ENCODE results near the gene COL27A1. TPM values are rescaled to one million over a fixed set of nuclear protein-coding genes. Genes with fewer than 3 reads are reported as not detected.
"Not testable (repeated sequence)": the region's sequence is repeated elsewhere in the genome, so short reads cannot be mapped to it uniquely, and the experiment has no call there.

Gene COL27A1
- total RNA-seq, 4 donors from 2014 or later = 2.1 to 9.0 (median 3.8) TPM

DNA sequence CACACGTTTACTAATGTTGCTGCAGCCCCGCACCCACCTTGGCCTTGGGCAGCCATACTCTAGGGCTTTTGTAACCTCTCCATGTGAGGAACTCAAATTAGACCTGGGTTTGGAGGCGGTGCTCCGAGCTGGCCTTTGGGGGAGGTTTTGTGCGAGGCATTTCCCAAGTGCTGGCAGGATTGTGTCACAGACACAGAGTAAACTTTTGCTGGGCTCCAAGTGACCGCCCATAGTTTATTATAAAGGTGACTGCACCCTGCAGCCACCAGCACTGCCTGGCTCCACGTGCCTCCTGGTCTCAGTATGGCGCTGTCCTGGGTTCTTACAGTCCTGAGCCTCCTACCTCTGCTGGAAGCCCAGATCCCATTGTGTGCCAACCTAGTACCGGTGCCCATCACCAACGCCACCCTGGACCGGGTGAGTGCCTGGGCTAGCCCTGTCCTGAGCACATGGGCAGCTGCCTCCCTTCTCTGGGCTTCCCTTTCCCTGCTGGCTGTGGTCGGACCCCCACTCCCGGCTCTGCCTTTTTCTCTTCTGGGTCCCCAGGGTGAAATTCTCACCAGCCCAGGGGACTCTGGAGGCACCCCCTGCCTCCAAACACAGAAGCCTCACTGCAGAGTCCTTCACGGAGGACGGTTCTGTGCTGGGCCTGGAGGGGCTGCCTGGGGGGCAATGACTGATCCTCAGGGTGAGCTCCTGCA is 167.6 kb downstream of the COL27A1 start, which contains the start of gene ORM1:
Gene ORM1 (plus strand): TSS at position 268 of the 701 bp plus-strand sequence. CDS start 36 bp downstream, at position 304.
- H3K4me1 ChIP-seq; H3K36me3 ChIP-seq; DNase-seq; H3K27me3 ChIP-seq; H3K27ac ChIP-seq; intact Hi-C loops (cut with DNase I; ENCODE audit: low total_unique reads); H3K4me3 ChIP-seq; H3K9me3 ChIP-seq; in situ Hi-C loops (cut with MboI; ENCODE audit: low pct_ligation_motif_present in 1 of 4, low pct_unique_long_range_greater_than_20kb in 1 of 4, low sequenced_read_pairs in 3 of 4): not testable (repeated sequence)
- 82% methylated on average over 5 of the region's 15 CpGs; no CpG with 5 or more reads in 1 of the 2 donors for WGBS, 2 donors (ENCODE audit: low coverage in 1 of 2)

DNA sequence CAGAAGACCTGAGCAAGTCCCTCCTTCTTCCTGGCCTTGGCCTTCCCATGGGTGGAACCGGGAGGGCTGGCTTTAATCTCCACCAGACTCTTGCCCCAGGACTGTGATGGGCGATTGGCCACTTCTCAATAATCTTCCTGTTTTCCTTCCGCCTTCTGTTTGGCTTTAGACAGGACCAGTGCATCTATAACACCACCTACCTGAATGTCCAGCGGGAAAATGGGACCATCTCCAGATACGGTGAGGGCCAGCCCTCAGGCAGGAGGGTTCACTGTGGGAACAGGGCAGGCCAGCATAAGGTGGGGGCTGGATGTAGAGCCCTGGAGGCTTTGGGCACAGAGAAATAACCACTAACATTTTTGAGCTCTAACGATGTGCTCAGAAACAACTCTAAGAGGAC is 168.5 kb downstream of the COL27A1 start:
- H3K36me3 ChIP-seq; H3K9me3 ChIP-seq; DNase-seq; H3K4me1 ChIP-seq; H3K4me3 ChIP-seq; H3K27me3 ChIP-seq; intact Hi-C loops (cut with DNase I; ENCODE audit: low total_unique reads); in situ Hi-C loops (cut with MboI; ENCODE audit: low pct_ligation_motif_present in 1 of 4, low pct_unique_long_range_greater_than_20kb in 1 of 4, low sequenced_read_pairs in 3 of 4); H3K27ac ChIP-seq: not testable (repeated sequence)
- WGBS, 2 donors (ENCODE audit: low coverage in 1 of 2) = 66 to 74% methylated on average over 4 to 6 of the region's 6 CpGs

GRCh38 chr9:114324492-114324891 is 169.2 kb downstream of the COL27A1 start:
- Histone ChIP-seq H3K27ac (no peak overlapping the region), H3K4me3 (no peak overlapping the region), H3K36me3 (no peaks in the 10 kb centered on the region), H3K4me1 (no peaks in the 10 kb centered on the region), H3K9me3 (no peaks in the 10 kb centered on the region), H3K27me3 (no peaks in the 10 kb centered on the region)
- 93% methylated on average over 7 of the region's 8 CpGs; no CpG with 5 or more reads in 1 of the 2 donors for WGBS, 2 donors (ENCODE audit: low coverage in 1 of 2)
- in situ Hi-C loops (cut with MboI; ENCODE audit: low pct_ligation_motif_present in 1 of 4, low pct_unique_long_range_greater_than_20kb in 1 of 4, low sequenced_read_pairs in 3 of 4) (no loop called here), intact Hi-C loops (cut with DNase I; ENCODE audit: low total_unique reads) (no loop called here)
- TF ChIP-seq EP300 (IDR thresholded peaks at IDR 0.05; ENCODE audit: low read depth) (no peak), POLR2A (IDR thresholded peaks at IDR 0.05) (no peak), CTCF (IDR thresholded peaks at IDR 0.05) (no peak), POLR2AphosphoS5 (IDR thresholded peaks at IDR 0.05) (no peak)
- no peak for DNase-seq

- H3K4me3 ChIP-seq; intact Hi-C loops (cut with DNase I; ENCODE audit: low total_unique reads); H3K9me3 ChIP-seq; H3K27ac ChIP-seq; H3K36me3 ChIP-seq; in situ Hi-C loops (cut with MboI; ENCODE audit: low pct_ligation_motif_present in 1 of 4, low pct_unique_long_range_greater_than_20kb in 1 of 4, low sequenced_read_pairs in 3 of 4); DNase-seq; H3K27me3 ChIP-seq; H3K4me1 ChIP-seq: not testable (repeated sequence)
- WGBS, 2 donors (ENCODE audit: low coverage in 1 of 2) = 83% methylated on average over 9 of the region's 9 CpGs; no CpG with 5 or more reads in 1 of the 2 donors
These were observed 169.6 kb downstream of the COL27A1 start for GRCh38 chr9:114324965-114325364.

DNA sequence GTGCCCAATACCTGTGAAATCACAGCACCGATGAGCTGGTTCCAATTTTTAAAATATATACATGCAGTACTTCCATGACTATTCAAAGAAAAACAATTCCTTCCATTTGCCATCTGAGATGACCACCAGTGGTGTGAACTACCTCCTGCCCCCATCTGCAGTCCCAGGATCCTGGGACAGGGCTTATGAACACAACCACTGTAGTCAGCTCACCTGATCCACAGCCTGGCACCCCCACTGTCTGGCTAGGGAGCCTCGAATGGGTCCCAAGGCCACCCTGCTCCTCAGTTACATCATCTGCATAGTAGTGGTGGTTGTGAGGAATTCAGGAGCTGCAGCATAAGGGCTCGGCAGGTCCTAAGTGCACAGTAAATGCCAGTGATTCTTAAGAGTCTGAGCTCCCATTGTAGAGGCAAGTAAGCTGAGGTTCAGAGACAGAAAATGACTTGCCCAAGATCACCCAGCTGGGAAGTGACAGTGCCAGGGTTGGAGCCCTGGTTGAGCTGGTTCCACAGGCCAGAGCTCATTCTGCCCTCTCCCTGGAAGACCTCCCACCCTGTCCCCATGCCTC is 170.4 kb downstream of the COL27A1 start:
- H3K4me3 ChIP-seq; DNase-seq; H3K36me3 ChIP-seq; H3K4me1 ChIP-seq; H3K27me3 ChIP-seq; H3K9me3 ChIP-seq; intact Hi-C loops (cut with DNase I; ENCODE audit: low total_unique reads); in situ Hi-C loops (cut with MboI; ENCODE audit: low pct_ligation_motif_present in 1 of 4, low pct_unique_long_range_greater_than_20kb in 1 of 4, low sequenced_read_pairs in 3 of 4); H3K27ac ChIP-seq: not testable (repeated sequence)
- WGBS, 2 donors (ENCODE audit: low coverage in 1 of 2) = 90% methylated on average over 3 of the region's 3 CpGs; no CpG with 5 or more reads in 1 of the 2 donors

GRCh38 chr9:114327749-114328148 is 172.4 kb downstream of the COL27A1 start:
- 93% methylated on average over 8 of the region's 8 CpGs; no CpG with 5 or more reads in 1 of the 2 donors for WGBS, 2 donors (ENCODE audit: low coverage in 1 of 2)
- no peak for DNase-seq
- no peaks in the 10 kb centered on the region for H3K36me3 ChIP-seq
- H3K27ac ChIP-seq = no peak overlapping the region
- intact Hi-C loops (cut with DNase I; ENCODE audit: low total_unique reads) (no loop called here), in situ Hi-C loops (cut with MboI; ENCODE audit: low pct_ligation_motif_present in 1 of 4, low pct_unique_long_range_greater_than_20kb in 1 of 4, low sequenced_read_pairs in 3 of 4) (no loop called here)
- H3K4me1 ChIP-seq = no peaks in the 10 kb centered on the region
- H3K27me3 ChIP-seq = no peaks in the 10 kb centered on the region
- H3K9me3 ChIP-seq = no peaks in the 10 kb centered on the region
- H3K4me3 ChIP-seq = no peak overlapping the region
- no peak for TF ChIP-seq POLR2AphosphoS5 (IDR thresholded peaks at IDR 0.05)
- TF ChIP-seq EP300 (IDR thresholded peaks at IDR 0.05; ENCODE audit: low read depth) = no peak
- TF ChIP-seq CTCF (IDR thresholded peaks at IDR 0.05) = no peak
- no peak for TF ChIP-seq POLR2A (IDR thresholded peaks at IDR 0.05)

- DNase-seq; H3K4me1 ChIP-seq; H3K4me3 ChIP-seq; H3K27me3 ChIP-seq; H3K36me3 ChIP-seq; H3K27ac ChIP-seq; H3K9me3 ChIP-seq; in situ Hi-C loops (cut with MboI; ENCODE audit: low pct_ligation_motif_present in 1 of 4, low pct_unique_long_range_greater_than_20kb in 1 of 4, low sequenced_read_pairs in 3 of 4); intact Hi-C loops (cut with DNase I; ENCODE audit: low total_unique reads): not testable (repeated sequence)
- WGBS, 2 donors (ENCODE audit: low coverage in 1 of 2) = 33 to 79% methylated on average over 2 to 10 of the region's 10 CpGs
These were observed 173.1 kb downstream of the COL27A1 start for GRCh38 chr9:114328357-114328820.

DNA sequence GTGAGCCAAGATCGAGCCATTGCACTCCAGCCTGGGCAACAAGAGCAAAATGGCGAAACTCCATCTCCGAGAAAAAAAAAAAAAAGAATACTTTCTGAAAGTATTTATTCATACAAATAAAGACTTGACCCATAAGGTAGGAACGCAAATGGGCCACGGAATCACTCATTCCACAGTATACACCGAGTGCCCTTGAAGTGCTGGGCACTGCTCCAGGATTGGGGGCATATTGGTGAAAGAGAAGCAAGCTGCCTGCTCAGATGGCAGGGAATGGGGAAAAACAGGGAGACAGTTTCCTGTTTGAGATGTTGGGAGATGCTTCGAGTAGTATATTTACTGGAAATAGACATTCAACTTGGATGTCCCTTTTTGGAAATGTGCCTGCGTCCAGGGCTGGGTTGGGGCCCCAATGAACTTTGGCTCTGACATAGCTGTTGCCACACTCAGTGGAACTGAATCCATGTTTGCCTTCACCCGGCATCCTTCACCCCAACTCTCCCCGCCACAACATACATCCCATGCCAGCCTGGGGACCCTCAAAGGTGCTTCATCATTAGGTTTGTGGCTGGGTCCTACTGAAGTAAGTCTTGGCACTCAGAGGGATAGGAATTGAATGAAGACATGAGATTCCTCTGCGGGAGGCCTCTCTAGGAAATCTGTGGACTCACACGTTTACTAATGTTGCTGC is 173.7 kb downstream of the COL27A1 start:
- intact Hi-C loops (cut with DNase I; ENCODE audit: low total_unique reads); H3K4me3 ChIP-seq; DNase-seq; H3K36me3 ChIP-seq; H3K27ac ChIP-seq; H3K4me1 ChIP-seq; H3K9me3 ChIP-seq; in situ Hi-C loops (cut with MboI; ENCODE audit: low pct_ligation_motif_present in 1 of 4, low pct_unique_long_range_greater_than_20kb in 1 of 4, low sequenced_read_pairs in 3 of 4); H3K27me3 ChIP-seq: not testable (repeated sequence)
- whole genome bisulfite sequencing, 2 donors (ENCODE audit: low coverage in 1 of 2) = 81 to 82% methylated on average over 4 to 10 of the region's 12 CpGs

All from transverse colon (tissue), 4 donors.